Fibroblast of skin of back (primary cell): Measurements from ENCODE around the gene JARID2.

Source experiments
- DNase-seq: peaks from one replicate; pipeline ENCODE4 v3.0.0-alpha.2; 2013

JARID2 gene

GRCh38 chr6:15476631-15477380 is 230.9 kb downstream of the JARID2 start:
- peak; percentile 16 for DNase-seq

- no peak for DNase-seq
Measured at GRCh38 chr6:15477746-15478145, 231.9 kb downstream of the JARID2 start.

- DNase-seq: peak; percentile 34
Measured at GRCh38 chr6:15479761-15480160, 233.9 kb downstream of the JARID2 start.

GRCh38 chr6:15480525-15480924 is 234.7 kb downstream of the JARID2 start:
- no peak for DNase-seq

- no peak for DNase-seq
Measured at GRCh38 chr6:15481390-15482291, 235.8 kb downstream of the JARID2 start.

GRCh38 chr6:15483060-15483459 is 237.2 kb downstream of the JARID2 start:
- peak; percentile 22 for DNase-seq

GRCh38 chr6:15484140-15484539 is 238.3 kb downstream of the JARID2 start:
- DNase-seq: no peak

GRCh38 chr6:15484821-15485220 is 239.0 kb downstream of the JARID2 start:
- no peak for DNase-seq

- DNase-seq: no peak
Measured at GRCh38 chr6:15485936-15486335, 240.1 kb downstream of the JARID2 start.

- no peak for DNase-seq
Measured at GRCh38 chr6:15487262-15487661, 241.4 kb downstream of the JARID2 start.

- DNase-seq: no peak
Measured at GRCh38 chr6:15489261-15489962, 243.5 kb downstream of the JARID2 start.

GRCh38 chr6:15490242-15491100 is 244.6 kb downstream of the JARID2 start:
- DNase-seq: no peak

- peak; percentile 69 for DNase-seq
Measured at GRCh38 chr6:15491255-15491985, 245.6 kb downstream of the JARID2 start.

- DNase-seq: no peak
Measured at GRCh38 chr6:15491986-15492269, 246.1 kb downstream of the JARID2 start.

- no peak for DNase-seq
Measured at GRCh38 chr6:15493437-15494168, 247.7 kb downstream of the JARID2 start.

- no peak for DNase-seq
Measured at GRCh38 chr6:15495375-15495901, 249.6 kb downstream of the JARID2 start.

- no peak for DNase-seq
Measured at GRCh38 chr6:15496345-15497131, 250.7 kb downstream of the JARID2 start.

GRCh38 chr6:15498640-15499039 is 252.8 kb downstream of the JARID2 start:
- no peak for DNase-seq

GRCh38 chr6:15499125-15499524 is 253.3 kb downstream of the JARID2 start:
- DNase-seq: no peak

GRCh38 chr6:15499591-15499990 is 253.7 kb downstream of the JARID2 start:
- no peak for DNase-seq
